Activated naive CD4-positive, alpha-beta T cell treated with anti-CD3 and anti-CD28 coated beads, Interleukin-2, amount 50 U/mL, for 72 hours (primary cell): Measurements from ENCODE around the gene TMX2. TPM values are rescaled to one million over a fixed set of nuclear protein-coding genes. Genes with fewer than 3 reads are reported as not detected.
A peak's percentile ranks its signal among the peaks of the same experiment; 100 is the strongest.
"Not testable (repeated sequence)": the region's sequence is repeated elsewhere in the genome, so short reads cannot be mapped to it uniquely, and the experiment has no call there.

Experiments used
- ATAC-seq, 2 donors: fragments of 150-1000 bp; cut with Tn5 transposase; 2 replicates each; pipeline ENCODE4 v1.10.0; 2021; ENCODE audit warnings: mild to moderate bottlenecking in 2 of 2, moderate library complexity in 2 of 2
- DNase-seq, 2 donors: peaks; one replicate each; pipeline ENCODE4 v3.0.0; 2021 to 2022; ENCODE audit warnings: low spot score in 2 of 2
- H3K27ac Mint-ChIP-seq, 2 donors: one replicate each; pipeline ENCODE4 v1.8.0; 2022; ENCODE audit warnings: mild to moderate bottlenecking in 2 of 2, mixed read lengths in 2 of 2
- H3K36me3 Mint-ChIP-seq, 2 donors: one replicate each; pipeline ENCODE4 v1.8.0; 2022; ENCODE audit warnings: mixed read lengths in 2 of 2
- H3K9me3 Mint-ChIP-seq, 2 donors: one replicate each; pipeline ENCODE4 v1.8.0; 2022; ENCODE audit warnings: mixed read lengths in 2 of 2
- total RNA-seq, 2 donors: library from RNA; stranded (reverse); gene quantifications; one replicate each; pipeline ENCODE4 v1.2.3, GENCODE V29; 2022

Gene TMX2
- total RNA-seq, 2 donors from 2014 or later, result 51.1 to 52.7 TPM

DNA sequence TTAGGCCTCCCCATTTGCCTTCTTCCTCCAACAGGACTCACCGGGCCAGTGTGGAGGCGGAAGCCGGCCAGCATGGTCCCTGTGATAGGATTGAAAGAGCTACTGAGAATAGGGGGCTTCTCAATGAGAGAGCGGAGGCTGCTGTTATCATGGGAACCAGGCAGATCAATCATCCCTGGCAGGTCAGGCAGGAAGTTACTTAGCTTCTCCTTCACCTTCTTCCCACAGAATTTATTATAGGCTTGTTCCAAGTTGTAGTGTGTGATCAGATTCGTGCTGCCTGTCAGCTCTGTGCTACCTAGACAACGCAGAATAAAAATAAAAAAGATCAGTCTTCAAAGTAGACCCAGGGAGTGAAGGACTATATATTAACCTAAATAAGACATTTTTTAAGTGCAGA is 7.5 kb upstream of the TMX2 start:
- no peak for ATAC-seq
- Mint-ChIP-seq H3K9me3 (no peaks in the 10 kb centered on the region), H3K36me3 (no peaks in the 10 kb centered on the region), H3K27ac (peak overlapping the region; percentile 41 to 94)
- no peak for DNase-seq

DNA sequence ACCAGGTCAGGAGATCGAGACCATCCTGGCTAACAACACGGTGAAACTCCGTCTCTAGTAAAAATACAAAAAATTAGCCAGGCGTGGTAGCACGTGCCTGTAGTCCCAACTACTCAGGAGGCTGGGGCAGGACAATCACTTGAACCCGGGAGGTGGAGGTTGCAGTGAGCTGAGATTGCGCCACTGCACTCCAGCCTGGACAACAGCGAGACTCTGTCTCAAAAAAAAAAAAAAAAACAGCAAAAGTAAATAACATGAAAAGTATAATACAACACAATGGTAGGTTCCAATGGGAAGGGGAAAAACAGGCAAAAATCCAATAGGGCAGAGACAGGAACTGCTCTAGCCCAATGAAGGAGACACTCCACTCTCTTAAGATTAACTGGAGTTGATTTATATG is 7.0 kb upstream of the TMX2 start:
- not testable (repeated sequence) for H3K9me3 Mint-ChIP-seq, ATAC-seq, DNase-seq, H3K36me3 Mint-ChIP-seq
- H3K27ac Mint-ChIP-seq, result peak overlapping the region in 1 of 2 donors; percentile 65

DNA sequence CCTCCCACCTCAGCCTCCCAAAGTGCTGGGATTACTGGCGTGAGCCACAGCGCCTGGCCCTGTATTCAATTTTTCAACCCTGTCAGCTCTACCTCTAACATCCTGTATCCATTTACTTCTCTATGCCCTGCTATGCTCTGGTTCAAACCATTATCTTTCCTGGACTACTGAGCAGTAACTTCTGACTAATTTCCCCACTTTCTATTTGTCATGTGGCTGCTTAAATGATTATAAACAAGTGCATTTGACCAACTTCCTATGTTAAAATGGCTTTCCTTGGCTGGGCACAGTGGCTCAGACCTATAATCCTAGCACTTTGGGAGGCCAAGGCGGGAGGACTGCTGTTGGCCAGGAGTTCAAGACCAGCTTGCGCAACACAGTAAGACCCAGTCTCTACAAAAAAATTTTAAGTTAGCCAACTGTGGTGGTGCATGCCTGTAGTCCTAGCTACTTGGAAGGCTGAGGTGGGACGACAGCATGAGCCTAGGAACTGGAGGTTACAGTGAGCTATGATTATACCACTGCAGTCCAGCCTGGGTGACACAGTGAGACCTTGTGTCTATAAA is 2.5 kb upstream of the TMX2 start:
- ATAC-seq (no peak), DNase-seq (no peak)
- H3K36me3 Mint-ChIP-seq, result peaks cover 13 to 23% of the 10 kb centered on the region in 2 donors
- H3K27ac Mint-ChIP-seq, result peak overlapping the region; percentile 34 to 90
- H3K9me3 Mint-ChIP-seq, result no peaks in the 10 kb centered on the region

DNA sequence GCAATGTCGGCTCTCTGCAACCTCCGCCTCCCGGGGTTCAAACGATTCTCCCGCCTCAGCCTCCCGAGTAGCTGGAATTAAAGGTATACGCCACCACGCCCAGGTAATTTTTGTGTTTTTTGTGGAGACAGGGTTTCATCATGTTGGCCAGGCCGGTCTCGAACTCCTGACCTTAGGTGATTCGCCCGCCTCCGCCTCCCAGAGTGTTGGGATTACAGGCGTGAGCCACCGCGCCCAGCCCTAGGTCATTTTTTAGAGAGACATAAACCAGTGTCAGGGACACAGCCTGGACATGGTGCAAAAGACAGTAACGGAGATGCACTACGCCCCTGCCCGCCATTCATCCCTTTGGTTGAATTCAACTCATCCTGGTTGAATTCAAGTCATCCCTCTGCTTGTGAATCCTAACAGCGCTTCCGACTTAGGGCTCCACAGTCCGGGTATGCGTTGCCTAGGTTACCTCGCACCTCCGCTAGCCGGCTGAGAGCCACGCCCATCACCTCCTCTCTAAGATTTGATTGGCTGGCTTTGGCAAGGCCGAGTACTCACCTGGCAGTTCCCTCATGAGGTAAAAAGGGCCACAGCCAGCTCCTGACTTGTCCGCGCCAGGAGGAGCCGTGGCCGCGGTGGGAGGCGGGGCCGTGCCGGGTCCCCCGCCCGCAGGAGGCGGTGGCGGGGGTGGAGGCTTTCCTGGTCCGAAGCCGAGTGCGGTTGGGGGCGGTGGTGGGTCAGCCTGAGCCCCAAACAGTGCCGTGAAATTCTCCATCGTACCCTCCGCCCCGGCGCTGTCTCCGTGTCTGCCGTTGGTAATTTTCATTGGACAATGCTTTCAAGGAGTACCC is 758 bp upstream of the TMX2 start, which contains the start of gene MED19:
Gene MED19 (minus strand): TSS at position 802 of the 842 bp plus-strand sequence. CDS start 36 bp downstream, at position 766.
- DNase-seq (peak; percentile 74 to 84), ATAC-seq (peak; percentile 55 to 68)
- H3K9me3 Mint-ChIP-seq, result no peaks in the 10 kb centered on the region
- peak within 1 kb of the TSS; percentile 90 to 94 for H3K27ac Mint-ChIP-seq
- H3K36me3 Mint-ChIP-seq, result peaks cover 13 to 23% of the 10 kb centered on the region in 2 donors

DNA sequence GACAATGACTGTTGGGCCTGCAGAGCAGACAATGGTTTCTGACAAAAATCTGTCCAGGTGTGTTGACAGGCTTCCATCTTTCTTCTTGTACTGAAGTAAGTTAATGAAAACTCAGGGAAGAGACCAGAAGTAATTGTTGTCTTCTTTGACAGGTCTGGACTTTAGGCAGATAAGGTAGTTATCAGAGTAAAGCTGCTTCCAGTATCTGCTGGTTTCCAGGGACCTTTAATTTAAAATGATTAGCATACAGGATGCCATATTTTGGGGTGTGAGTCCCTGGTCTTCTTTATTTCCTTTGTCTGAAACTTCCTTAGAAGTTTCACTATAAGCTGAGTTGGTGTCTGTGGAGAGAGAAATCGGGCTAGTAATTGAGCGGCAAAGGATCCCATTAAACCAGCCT is 1.4 kb downstream of the TMX2 start:
- Mint-ChIP-seq H3K27ac (peak overlapping the region; percentile 90 to 94), H3K36me3 (peaks cover 20 to 23% of the 10 kb centered on the region in 2 donors)

DNA sequence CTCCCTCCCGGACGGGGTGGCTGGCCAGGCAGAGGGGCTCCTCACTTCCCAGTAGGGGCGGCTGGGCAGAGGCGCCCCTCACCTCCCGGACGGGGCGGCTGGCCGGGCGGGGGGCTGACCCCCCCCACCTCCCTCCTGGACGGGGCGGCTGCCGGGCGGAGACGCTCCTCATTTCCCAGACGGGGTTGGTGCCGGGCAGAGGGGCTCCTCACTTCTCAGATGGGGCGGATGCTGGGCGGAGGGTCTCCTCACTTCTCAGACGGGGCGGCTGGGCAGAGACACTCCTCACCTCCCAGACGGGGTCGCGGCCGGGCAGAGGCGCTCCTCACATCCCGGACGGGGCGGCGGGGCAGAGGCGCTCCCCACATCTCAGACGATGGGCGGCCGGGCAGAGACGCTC is 4.3 kb downstream of the TMX2 start:
- H3K36me3 Mint-ChIP-seq, result peaks cover 19 to 20% of the 10 kb centered on the region in 2 donors
- not testable (repeated sequence) for H3K27ac Mint-ChIP-seq, DNase-seq, ATAC-seq, H3K9me3 Mint-ChIP-seq

More for the DNA sequence above, 1.4 kb downstream of the TMX2 start:
- DNase-seq (no peak), ATAC-seq (no peak)
- H3K9me3 Mint-ChIP-seq, result no peaks in the 10 kb centered on the region

DNA sequence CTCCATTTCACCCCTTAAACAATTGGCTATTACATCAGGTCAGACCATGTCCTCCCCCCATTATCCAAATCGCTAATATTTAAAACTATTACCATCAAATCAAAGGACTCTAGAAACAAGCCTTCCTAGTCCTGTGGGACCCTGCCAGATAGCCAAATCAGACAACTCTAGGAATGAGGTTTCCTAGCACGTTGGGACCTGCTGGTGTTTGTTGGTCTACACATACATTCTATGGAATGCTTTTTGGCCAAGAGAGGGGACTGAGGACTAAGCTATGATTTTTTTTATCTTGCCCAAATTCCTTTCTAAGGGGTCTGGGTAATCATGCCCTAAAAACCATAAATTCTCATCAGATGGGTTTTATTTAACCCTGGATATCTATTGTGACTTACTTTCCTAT is 14.8 kb downstream of the TMX2 start:
- peak overlapping the region in 1 of 2 donors; percentile 40 for H3K27ac Mint-ChIP-seq
- DNase-seq (no peak), ATAC-seq (no peak)
- H3K36me3 Mint-ChIP-seq, result no peaks in the 10 kb centered on the region
- H3K9me3 Mint-ChIP-seq, result no peaks in the 10 kb centered on the region

DNA sequence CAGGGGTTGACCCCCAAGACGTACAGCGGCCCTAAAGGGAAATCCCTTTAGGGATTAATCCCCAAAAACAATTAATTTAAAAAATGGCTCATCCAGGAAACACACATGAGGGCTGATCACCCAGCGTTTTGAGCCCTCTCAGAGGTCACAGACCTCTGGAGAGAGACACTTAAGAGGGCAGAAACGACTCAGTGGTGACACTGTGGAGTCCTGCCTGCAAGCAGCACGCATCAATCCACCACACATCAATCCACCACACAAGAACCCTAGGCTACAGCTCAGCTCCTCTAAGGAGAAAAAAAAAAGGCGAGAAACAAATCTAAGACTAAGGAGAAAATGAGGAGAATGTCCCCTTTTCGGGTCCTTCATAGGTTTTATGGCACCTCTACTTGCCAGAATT is 16.4 kb downstream of the TMX2 start:
- no peaks in the 10 kb centered on the region for H3K36me3 Mint-ChIP-seq
- ATAC-seq, result peak in 1 of 2 donors; percentile 24
- H3K27ac Mint-ChIP-seq, result peak overlapping the region; percentile 56 to 72
- no peak for DNase-seq
- H3K9me3 Mint-ChIP-seq, result no peaks in the 10 kb centered on the region

DNA sequence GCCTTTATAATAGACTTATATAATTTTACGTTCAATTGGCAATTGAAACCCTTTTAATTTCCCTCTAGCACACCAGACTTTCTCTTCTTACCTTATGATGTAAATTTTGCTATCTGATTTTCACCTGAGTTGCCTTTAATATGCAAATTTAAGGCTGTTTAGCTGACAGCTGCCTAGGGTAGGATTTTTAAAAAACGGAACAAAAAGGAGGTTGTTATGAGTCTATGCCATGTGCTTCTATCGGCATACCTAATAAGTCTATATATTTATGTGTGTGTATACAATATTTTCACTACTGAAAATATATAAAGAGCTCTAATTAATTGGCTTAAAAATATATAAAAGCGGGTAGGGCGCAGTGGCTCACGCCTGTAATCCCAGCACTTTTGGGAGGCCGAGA is 17.1 kb downstream of the TMX2 start:
- DNase-seq (no peak), ATAC-seq (no peak)
- H3K9me3 Mint-ChIP-seq, result no peaks in the 10 kb centered on the region
- H3K27ac Mint-ChIP-seq, result no peak overlapping the region
- H3K36me3 Mint-ChIP-seq, result no peaks in the 10 kb centered on the region

DNA sequence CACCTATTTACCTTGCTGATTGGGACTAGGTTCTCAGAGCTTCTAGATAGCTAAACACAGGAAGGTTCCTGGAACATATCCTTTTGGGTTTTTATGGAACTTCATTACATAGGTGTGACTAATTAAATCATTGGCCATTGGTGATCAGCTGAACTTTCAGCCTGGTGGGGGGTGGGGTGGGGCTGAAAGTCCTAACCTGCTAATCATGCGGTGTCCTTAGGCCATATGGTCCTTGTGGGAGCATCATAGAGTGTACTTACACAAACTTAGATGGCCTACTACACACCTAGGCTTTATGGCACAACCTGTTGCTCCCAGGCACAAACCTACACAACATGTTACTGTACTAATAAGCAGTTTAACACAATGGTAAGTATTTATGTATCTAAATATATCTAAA is 20.3 kb downstream of the TMX2 start:
- Mint-ChIP-seq H3K27ac (no peak overlapping the region), H3K9me3 (no peaks in the 10 kb centered on the region), H3K36me3 (no peaks in the 10 kb centered on the region)
- no peak for DNase-seq
- ATAC-seq, result no peak

DNA sequence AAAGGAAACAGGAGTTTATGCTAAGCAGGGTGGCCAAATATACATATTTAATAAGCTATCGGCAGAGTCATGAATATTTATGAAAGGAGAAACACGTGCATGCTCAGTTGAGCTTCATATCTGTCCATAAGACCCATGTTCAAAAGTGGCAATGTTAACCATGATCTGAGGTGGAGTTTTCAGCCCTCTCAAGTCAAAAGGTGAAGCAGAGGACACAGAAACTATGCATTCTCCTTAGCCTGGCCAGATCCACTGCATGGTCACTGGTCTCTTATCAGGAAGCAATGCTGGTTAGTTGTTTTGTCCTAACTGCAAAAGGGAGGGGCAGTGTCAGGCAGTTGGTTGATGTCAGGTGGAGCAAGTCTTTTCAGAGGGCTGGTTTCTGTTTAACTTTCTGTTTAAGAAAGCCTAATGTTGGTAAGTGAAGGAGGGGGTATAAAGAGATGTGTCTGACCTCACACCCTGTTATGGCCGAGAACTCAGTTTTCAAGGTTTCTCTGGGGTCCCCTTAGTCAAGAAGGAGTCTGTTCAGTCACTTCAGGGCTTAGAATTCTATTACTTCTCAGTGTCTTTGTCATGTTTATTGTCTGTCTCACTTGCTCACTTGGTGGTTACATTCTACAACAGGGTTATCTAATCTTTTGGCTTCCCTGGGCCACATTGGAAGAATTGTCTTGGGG is 23.4 kb downstream of the TMX2 start:
- ATAC-seq, result no peak
- no peaks in the 10 kb centered on the region for H3K9me3 Mint-ChIP-seq

DNA sequence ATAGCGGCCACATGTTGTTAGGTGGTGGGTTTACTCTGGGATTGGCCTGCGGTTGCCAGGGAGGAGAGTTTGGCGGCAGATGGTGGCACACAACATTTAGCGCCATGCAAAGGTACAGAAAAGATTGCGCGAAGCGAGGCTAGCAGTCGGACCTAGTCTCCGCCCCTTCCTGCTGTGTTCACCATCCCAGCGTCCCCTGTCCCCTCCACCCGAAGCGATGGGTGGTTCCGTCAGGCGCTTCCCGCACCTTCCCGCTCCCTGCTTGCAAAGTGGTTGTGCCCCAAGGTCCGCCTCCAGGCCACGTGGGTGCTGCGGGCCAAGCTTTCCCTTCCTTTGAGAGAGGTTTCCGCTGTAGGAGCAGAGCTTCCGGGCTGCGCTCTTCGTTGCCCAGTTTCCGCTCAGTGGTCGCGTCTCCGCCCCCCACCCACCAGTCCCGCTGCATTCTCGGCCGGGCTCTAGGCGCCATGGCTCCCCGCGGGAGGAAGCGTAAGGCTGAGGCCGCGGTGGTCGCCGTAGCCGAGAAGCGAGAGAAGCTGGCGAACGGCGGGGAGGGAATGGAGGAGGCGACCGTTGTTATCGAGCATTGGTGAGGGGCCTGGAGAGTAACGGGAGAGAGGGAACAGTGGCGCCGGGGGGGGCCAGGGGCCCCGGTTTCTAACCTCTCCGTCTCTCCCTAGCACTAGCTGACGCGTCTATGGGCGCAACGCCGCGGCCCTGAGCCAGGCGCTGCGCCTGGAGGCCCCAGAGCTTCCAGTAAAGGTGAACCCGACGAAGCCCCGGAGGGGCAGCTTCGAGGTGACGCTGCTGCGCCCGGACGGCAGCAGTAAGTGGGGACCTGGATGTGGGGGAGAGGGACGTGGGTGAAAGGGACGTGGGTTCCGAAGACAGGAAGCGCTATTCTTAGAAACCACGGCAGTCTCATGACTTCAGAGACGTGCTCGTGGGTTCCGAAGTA is 29.0 kb downstream of the TMX2 start, which contains the start of gene SELENOH:
Gene SELENOH (plus strand): TSS at position 360 of the 955 bp plus-strand sequence. CDS start 105 bp downstream, at position 465.
- ATAC-seq, result peak; percentile 94 to 96
- peaks cover 30 to 40% of the 10 kb centered on the region in 2 donors for H3K36me3 Mint-ChIP-seq

More for the DNA sequence above, 23.4 kb downstream of the TMX2 start:
- no peak for DNase-seq
- H3K36me3 Mint-ChIP-seq, result peaks cover 0 to 1% of the 10 kb centered on the region in 2 donors
- H3K27ac Mint-ChIP-seq, result peak overlapping the region; percentile 20 to 58

DNA sequence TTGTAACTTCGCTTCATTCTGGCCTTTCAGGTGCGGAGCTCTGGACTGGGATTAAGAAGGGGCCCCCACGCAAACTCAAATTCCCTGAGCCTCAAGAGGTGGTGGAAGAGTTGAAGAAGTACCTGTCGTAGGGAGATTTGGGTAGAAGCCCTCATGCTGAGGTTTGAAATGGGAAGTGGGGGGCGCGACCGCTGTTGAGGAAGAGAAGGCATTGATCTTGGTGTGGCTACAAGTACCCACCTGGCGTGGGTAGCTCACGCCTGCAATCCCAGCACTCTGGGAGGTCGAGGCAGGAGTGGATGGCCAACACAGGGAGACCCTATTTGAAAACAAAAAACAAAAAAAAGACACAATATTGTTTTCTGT is 29.7 kb downstream of the TMX2 start:
- DNase-seq (no peak), ATAC-seq (no peak)
- Mint-ChIP-seq H3K27ac (peak overlapping the region; percentile 99), H3K9me3 (no peaks in the 10 kb centered on the region), H3K36me3 (peaks cover 30 to 42% of the 10 kb centered on the region in 2 donors)

More for the DNA sequence above, 29.0 kb downstream of the TMX2 start, which contains the start of gene SELENOH:
- Mint-ChIP-seq H3K27ac (peak within 1 kb of the TSS; percentile 99), H3K9me3 (no peaks in the 10 kb centered on the region)
- peak; percentile 92 to 95 for DNase-seq

DNA sequence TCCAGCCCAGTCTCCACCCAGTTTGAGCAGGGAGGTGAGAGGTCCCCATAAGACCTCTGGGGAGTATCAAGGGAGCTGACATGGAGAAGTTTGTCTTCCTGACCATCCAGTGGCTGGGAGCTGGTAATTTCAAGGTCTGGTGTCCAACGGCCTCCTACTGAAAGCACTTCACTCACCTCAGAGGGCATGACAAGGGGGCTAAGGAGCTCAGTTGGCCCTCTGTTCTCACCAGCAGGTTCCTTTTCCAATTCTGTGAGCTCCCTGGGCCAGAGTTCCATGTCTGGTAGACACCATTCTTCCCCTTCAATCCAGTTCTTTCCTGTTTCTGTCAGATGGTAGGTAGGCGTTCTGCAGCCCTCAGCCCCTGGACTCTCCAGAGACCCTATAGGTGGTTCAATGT is 32.0 kb downstream of the TMX2 start:
- Mint-ChIP-seq H3K36me3 (peaks cover 30 to 42% of the 10 kb centered on the region in 2 donors), H3K9me3 (no peaks in the 10 kb centered on the region), H3K27ac (peak overlapping the region; percentile 24 to 67)
- no peak for DNase-seq
- no peak for ATAC-seq

DNA sequence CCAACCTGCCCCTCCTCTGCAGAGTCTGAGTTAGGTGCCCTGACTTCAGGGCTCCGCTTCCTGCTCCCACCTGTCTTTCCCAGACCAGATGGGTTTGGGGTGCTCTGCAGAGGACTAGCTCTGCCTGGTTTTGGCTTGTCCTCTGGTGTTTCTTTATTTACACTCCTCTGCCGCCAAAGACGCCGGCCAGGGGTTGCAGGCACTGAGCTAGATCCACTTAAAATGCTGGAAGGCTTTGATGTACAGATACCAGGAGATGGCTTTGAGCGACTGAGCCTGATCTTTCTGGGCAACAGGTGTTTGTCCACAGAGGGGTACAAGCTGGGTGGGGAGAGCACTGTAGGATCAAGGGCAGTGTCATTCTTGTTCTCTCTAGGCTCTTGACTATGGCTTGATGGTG is 32.8 kb downstream of the TMX2 start:
- Mint-ChIP-seq H3K27ac (peak overlapping the region; percentile 81 to 86), H3K9me3 (no peaks in the 10 kb centered on the region), H3K36me3 (peaks cover 30 to 42% of the 10 kb centered on the region in 2 donors)
- ATAC-seq (no peak), DNase-seq (no peak)

DNA sequence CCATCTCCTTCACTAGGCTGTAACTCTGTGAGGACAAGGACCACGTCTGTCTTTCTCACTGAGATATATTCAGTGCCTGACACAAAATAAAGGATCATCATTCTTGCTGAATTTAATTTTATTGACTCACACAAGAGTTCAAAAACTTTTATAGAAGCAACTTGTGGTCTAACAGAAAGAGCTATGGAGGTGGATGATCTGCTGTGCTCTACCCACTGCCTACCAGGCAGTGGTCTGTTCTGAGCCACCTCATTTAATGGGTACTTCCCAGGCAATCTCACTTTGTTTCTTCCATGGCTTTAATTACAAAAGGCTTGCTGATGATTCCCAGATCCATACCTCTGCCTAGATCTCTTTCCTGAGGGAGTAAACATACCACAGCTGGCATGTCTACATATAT is 34.5 kb downstream of the TMX2 start:
- H3K27ac Mint-ChIP-seq, result peak overlapping the region; percentile 0 to 81
- peaks cover 17 to 36% of the 10 kb centered on the region in 2 donors for H3K36me3 Mint-ChIP-seq
- H3K9me3 Mint-ChIP-seq, result no peaks in the 10 kb centered on the region
- DNase-seq (no peak), ATAC-seq (no peak)
